ENCODE data around the gene LSAMP. TPM values are rescaled to one million over a fixed set of nuclear protein-coding genes. Genes with fewer than 3 reads are reported as not detected.

LSAMP gene
- total and polyA plus RNA-seq, 2 of the 4 experiments (the other 2 are of a cell fraction), result 7.9 to 8.0 TPM

DNA sequence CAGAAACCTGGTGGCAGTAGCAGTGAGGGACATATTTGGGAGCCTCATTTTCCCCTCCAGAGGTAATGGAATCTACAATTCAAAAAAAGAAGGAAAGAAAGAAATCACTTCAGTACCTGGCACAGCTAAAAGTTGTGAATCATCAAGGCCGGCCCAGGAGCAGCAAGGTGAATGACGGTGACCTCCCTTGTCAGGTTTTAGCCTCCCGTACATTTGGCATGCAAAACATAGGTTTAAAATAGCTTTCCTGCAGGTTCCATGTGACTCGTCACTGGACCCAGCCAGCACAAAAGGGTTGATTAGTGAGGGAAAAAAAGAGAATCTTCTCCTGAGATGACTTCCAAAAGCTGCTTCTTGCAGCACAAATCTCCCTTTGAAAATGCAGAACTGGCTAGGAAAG lies 394.2 kb downstream of the LSAMP start:
- no peak overlapping the region for H3K27ac ChIP-seq (ENCODE audit: insufficient read depth, low read length)
- H2AK5ac ChIP-seq (ENCODE audit: low read depth, low read length), result no peak overlapping the region
- no peak overlapping the region for H2AK9ac ChIP-seq (replicated peaks; ENCODE audit: low read depth, low read length, poor library complexity)
- no peak overlapping the region for H3K14ac ChIP-seq (replicated peaks; ENCODE audit: low read depth, low read length)
- no peaks in the 10 kb centered on the region for H3K9me1 ChIP-seq (ENCODE audit: insufficient read depth, low read length)
- H4K91ac ChIP-seq (ENCODE audit: insufficient read depth, low read depth, low read length), result no peak overlapping the region
- H2BK120ac ChIP-seq (ENCODE audit: low read depth, low read length), result no peak overlapping the region
- no peaks in the 10 kb centered on the region for H3K9me3 ChIP-seq (ENCODE audit: control insufficient read depth, insufficient read depth, low read length)
- no peak overlapping the region for H3K4ac ChIP-seq (ENCODE audit: low read depth, low read length)
- no peaks in the 10 kb centered on the region for H3K79me1 ChIP-seq (ENCODE audit: low read depth in 1 of 2, low read length in 2 of 2)
- no peaks in the 10 kb centered on the region for H4K20me1 ChIP-seq (ENCODE audit: insufficient read depth, low read length)
- H3K9ac ChIP-seq (ENCODE audit: low read depth, low read length), result no peak overlapping the region
- no peak overlapping the region for H2BK15ac ChIP-seq (ENCODE audit: low read depth, low read length)
- intact Hi-C loops (cut with micrococcal nuclease), result no loop called here
- ChIA-PET CTCF (no interaction called here), POLR2A (ENCODE audit: unreplicated experiment) (no interaction called here)
- DNase-seq (no peak), ATAC-seq (ENCODE audit: low read depth) (no peak)
- no peak overlapping the region for H2AFZ ChIP-seq (replicated peaks; ENCODE audit: low read length, poor library complexity)
- H3K4me2 ChIP-seq (ENCODE audit: low read depth, low read length), result no peak overlapping the region
- H2BK20ac ChIP-seq (ENCODE audit: low read depth, low read length), result no peak overlapping the region
- H3K36me3 ChIP-seq (ENCODE audit: control insufficient read depth, insufficient read depth, low read length), result no peaks in the 10 kb centered on the region
- no CpG with 5 or more reads among the region's 4 CpGs for WGBS, 2 experiments (ENCODE audit: extremely low coverage in 2 of 2, insufficient read length in 1 of 2)
- H3K4me1 ChIP-seq (ENCODE audit: control insufficient read depth, insufficient read depth, low read length), result no peaks in the 10 kb centered on the region
- in situ Hi-C loops (cut with MboI; ENCODE audit: low sequenced_read_pairs), result no loop called here
- H3K4me3 ChIP-seq (ENCODE audit: insufficient read depth, low read depth, low read length), result no peak overlapping the region
- H3K56ac ChIP-seq (ENCODE audit: extremely low read depth, insufficient read depth, low read length), result no peak overlapping the region
- TF ChIP-seq MAZ (IDR thresholded peaks at IDR 0.05; ENCODE audit: borderline replicate concordance, low read depth, low read length), result no peak
- no peak overlapping the region for H4K5ac ChIP-seq (ENCODE audit: low read depth, low read length)
- no peak overlapping the region for H3K23ac ChIP-seq (ENCODE audit: low read depth, low read length)
- no peak overlapping the region for H2BK5ac ChIP-seq (ENCODE audit: low read depth, low read length, poor library complexity, severe bottlenecking)
- no peaks in the 10 kb centered on the region for H3K27me3 ChIP-seq (ENCODE audit: control insufficient read depth, insufficient read depth, low read length)
- no peak overlapping the region for H3K18ac ChIP-seq (ENCODE audit: low read depth, low read length)
- dilution Hi-C loops (cut with HindIII; ENCODE audit: low sequenced_read_pairs, unreplicated experiment), result no loop called here
- H4K8ac ChIP-seq (ENCODE audit: low read depth in 2 of 2, low read length in 2 of 2), result no peak overlapping the region
- BruUV-seq (replicated peaks), result no TSS peak
